Measurements from ENCODE around the gene SLC25A21.

The SLC25A21 gene

GRCh38 chr14:36852981-36853691 lies 319.3 kb downstream of the SLC25A21 start:
- TF ChIP-seq CTCF (IDR thresholded peaks at IDR 0.05; ENCODE audit: low read depth, low read length, missing control alignments): no peak
- no peak overlapping the region for H3K4me3 ChIP-seq (ENCODE audit: low read depth, low read length)
- no peak for DNase-seq (ENCODE audit: low read depth)

- no peak for DNase-seq (ENCODE audit: low read depth)
- no peak overlapping the region for H3K4me3 ChIP-seq (ENCODE audit: low read depth, low read length)
- no peak for TF ChIP-seq CTCF (IDR thresholded peaks at IDR 0.05; ENCODE audit: low read depth, low read length, missing control alignments)
Observed at GRCh38 chr14:36848213-36848612, 324.2 kb downstream of the SLC25A21 start.

- H3K4me3 ChIP-seq (ENCODE audit: low read depth, low read length): no peak overlapping the region
- DNase-seq (ENCODE audit: low read depth): no peak
- no peak for TF ChIP-seq CTCF (IDR thresholded peaks at IDR 0.05; ENCODE audit: low read depth, low read length, missing control alignments)
Observed at GRCh38 chr14:36847366-36847765, 325.0 kb downstream of the SLC25A21 start.

DNA sequence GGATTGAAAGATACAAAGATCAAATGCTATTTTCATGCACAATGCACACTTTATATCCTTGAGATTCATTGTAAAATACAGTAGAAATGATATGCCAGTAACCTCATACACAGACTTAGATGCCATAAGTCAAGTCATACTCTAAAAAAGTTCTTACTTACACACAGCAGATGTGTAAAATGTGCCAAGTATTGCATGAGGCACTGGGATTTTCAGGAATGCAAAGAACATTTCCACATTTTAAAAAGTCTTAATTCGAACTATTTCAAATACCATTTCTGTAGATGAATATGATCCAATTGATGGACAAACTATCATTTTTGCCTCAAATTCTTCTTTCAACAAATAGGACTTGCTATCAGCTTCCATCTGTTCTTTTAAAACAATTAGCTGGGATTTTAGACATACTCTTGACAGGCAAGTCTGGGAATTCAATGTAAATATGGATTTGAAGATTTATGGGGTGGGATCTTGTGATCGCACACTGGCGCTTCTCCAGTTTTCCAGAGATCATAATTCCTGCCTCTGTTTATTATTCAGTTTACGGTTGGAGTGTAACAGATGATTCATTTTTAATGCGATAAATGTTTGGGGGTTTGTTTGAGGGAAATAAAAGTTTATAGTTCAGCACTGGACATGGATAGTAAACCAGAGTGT lies 326.9 kb downstream of the SLC25A21 start:
- no peak for TF ChIP-seq CTCF (IDR thresholded peaks at IDR 0.05; ENCODE audit: low read depth, low read length, missing control alignments)
- no peak overlapping the region for H3K4me3 ChIP-seq (ENCODE audit: low read depth, low read length)
- DNase-seq (ENCODE audit: low read depth): no peak

- no peak overlapping the region for H3K4me3 ChIP-seq (ENCODE audit: low read depth, low read length)
- no peak for DNase-seq (ENCODE audit: low read depth)
Observed at GRCh38 chr14:36844443-36845195, 327.8 kb downstream of the SLC25A21 start.

DNA sequence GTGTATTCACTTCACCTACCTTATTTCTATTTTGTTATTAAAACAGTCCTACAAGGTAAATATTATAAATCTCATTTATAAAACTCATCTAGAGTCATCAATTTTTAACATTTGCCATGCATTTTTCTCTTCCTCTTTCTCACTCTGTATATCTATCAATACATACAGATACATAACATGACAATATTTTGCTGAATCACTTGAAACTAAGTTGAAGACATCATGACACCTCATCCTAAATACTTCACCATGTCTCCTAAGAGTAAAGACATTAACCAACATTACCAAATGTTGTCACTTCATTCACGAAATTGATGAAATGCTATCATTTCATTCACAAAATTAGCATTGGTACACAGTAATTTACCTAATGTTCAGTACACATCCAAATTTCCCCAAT lies 329.0 kb downstream of the SLC25A21 start:
- no peak overlapping the region for H3K4me3 ChIP-seq (ENCODE audit: low read depth, low read length)
- no peak for DNase-seq (ENCODE audit: low read depth)
- no peak for TF ChIP-seq CTCF (IDR thresholded peaks at IDR 0.05; ENCODE audit: low read depth, low read length, missing control alignments)

More at GRCh38 chr14:36844443-36845195, 327.8 kb downstream of the SLC25A21 start:
- no peak for TF ChIP-seq CTCF (IDR thresholded peaks at IDR 0.05; ENCODE audit: low read depth, low read length, missing control alignments)

All from GM12864 (cell line).